Tibial nerve (tissue), 4 donors: ENCODE results near the gene MPC1. TPM values are rescaled to one million over a fixed set of nuclear protein-coding genes. Genes with fewer than 3 reads are reported as not detected.
"Not testable (repeated sequence)": the region's sequence is repeated elsewhere in the genome, so short reads cannot be mapped to it uniquely, and the experiment has no call there.

Source experiments
- DNase-seq, 2 donors: peaks; one replicate each; pipeline ENCODE4 v3.0.0-alpha.2; 2019; ENCODE audit warnings: low spot score in 2 of 2
- H3K27ac ChIP-seq, 4 donors: fragments of 200-600 bp; sonication (generic) in 3 of 4; one replicate each; pipeline ENCODE4 v1.5.1; 2017 to 2019; ENCODE audit warnings: mild to moderate bottlenecking in 1 of 4
- H3K27me3 ChIP-seq, 2 donors: fragments of 200-600 bp; sonication (generic) in 1 of 2; one replicate each; pipeline versions ENCODE4 v1.5.1 to v1.6.0; 2017 to 2019
- H3K36me3 ChIP-seq, 3 donors: fragments of 200-600 bp; sonication (generic); one replicate each; pipeline ENCODE4 v1.5.1; 2018 to 2019
- H3K4me1 ChIP-seq, 4 donors: fragments of 200-600 bp; sonication (generic) in 3 of 4; one replicate each; pipeline ENCODE4 v1.5.1; 2017 to 2019
- H3K4me3 ChIP-seq, 4 donors: fragments of 200-600 bp; sonication (generic) in 3 of 4; one replicate each; pipeline ENCODE4 v1.5.1; 2017 to 2019; ENCODE audit warnings: mild to moderate bottlenecking in 1 of 4, moderate library complexity in 1 of 4
- H3K9me3 ChIP-seq, 4 donors: fragments of 200-600 bp; sonication (generic) in 3 of 4; one replicate each; pipeline ENCODE4 v1.5.1; 2017 to 2019
- EP300 ChIP-seq, 2 donors: sonication (generic); formaldehyde crosslinking; IDR thresholded peaks; one replicate each; pipeline ENCODE4 v1.6.1; 2017; ENCODE audit warnings: antibody characterized with exemption in 2 of 2, mild to moderate bottlenecking in 1 of 2
- POLR2A ChIP-seq, 2 donors: fragments of 450-650 bp; IDR thresholded peaks; one replicate each; pipeline ENCODE4 v1.6.1; 2017; ENCODE audit warnings: antibody characterized with exemption in 2 of 2, mild to moderate bottlenecking in 2 of 2, moderate library complexity in 2 of 2
- whole genome bisulfite sequencing, 2 donors: methylation state at CpG; one replicate each; pipeline ENCODE4 v1.1.5; 2018; 5-methylcytosine and 5-hydroxymethylcytosine counted together
- total RNA-seq, 4 donors: library from RNA; depleted of rRNA; stranded (reverse); fragments of >200 nt; gene quantifications; one replicate each; pipeline ENCODE4 v1.1.0, GENCODE V29; 2016
- TF ChIP-seq, protein P1 (sequence below), 5 experiments: fragments of 200-600 bp in 3 of 5; fragments of 450-650 bp in 2 of 5; sonication (generic) in 3 of 5; IDR thresholded peaks; one replicate each; pipeline ENCODE4 v1.5.1; 2016 to 2019; ENCODE audit warnings: antibody characterized with exemption in 5 of 5, mild to moderate bottlenecking in 3 of 5, moderate library complexity in 2 of 5

Gene MPC1
- total RNA-seq, 4 donors from 2014 or later: 29.8 to 70.1 (median 53.7) TPM

DNA sequence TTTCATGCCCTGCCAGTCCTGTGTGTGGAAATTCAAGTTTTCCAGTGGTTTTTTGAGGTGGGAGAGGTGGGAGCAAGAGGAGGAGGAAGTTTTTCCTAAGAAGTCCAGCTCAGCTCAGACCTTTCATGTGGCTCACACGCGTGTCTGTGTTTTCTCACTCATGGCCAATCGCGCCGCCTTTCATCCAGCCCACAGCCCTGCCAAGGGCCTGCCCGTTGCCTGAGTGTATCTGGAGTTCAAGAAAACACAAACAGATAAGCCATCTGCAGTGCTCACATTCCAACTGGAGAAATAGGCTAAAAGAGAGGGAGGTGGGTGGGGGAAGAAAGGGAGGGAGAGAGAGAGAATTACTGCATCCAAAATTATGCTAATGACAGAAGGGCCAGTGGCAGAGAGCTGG is 12.6 kb upstream of the MPC1 start:
- Histone ChIP-seq H3K27me3 (no peaks in the 10 kb centered on the region), H3K4me3 (no peak overlapping the region), H3K4me1 (no peaks in the 10 kb centered on the region), H3K36me3 (no peaks in the 10 kb centered on the region), H3K9me3 (no peaks in the 10 kb centered on the region), H3K27ac (no peak overlapping the region)
- TF ChIP-seq POLR2A (IDR thresholded peaks at IDR 0.05) (no peak), EP300 (IDR thresholded peaks at IDR 0.05) (no peak)
- TF ChIP-seq, protein P1, sequence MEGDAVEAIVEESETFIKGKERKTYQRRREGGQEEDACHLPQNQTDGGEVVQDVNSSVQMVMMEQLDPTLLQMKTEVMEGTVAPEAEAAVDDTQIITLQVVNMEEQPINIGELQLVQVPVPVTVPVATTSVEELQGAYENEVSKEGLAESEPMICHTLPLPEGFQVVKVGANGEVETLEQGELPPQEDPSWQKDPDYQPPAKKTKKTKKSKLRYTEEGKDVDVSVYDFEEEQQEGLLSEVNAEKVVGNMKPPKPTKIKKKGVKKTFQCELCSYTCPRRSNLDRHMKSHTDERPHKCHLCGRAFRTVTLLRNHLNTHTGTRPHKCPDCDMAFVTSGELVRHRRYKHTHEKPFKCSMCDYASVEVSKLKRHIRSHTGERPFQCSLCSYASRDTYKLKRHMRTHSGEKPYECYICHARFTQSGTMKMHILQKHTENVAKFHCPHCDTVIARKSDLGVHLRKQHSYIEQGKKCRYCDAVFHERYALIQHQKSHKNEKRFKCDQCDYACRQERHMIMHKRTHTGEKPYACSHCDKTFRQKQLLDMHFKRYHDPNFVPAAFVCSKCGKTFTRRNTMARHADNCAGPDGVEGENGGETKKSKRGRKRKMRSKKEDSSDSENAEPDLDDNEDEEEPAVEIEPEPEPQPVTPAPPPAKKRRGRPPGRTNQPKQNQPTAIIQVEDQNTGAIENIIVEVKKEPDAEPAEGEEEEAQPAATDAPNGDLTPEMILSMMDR (IDR thresholded peaks at IDR 0.05): no peak
- WGBS, 2 donors: 65 to 67% methylated on average over 6 of the region's 6 CpGs
- DNase-seq: no peak

DNA sequence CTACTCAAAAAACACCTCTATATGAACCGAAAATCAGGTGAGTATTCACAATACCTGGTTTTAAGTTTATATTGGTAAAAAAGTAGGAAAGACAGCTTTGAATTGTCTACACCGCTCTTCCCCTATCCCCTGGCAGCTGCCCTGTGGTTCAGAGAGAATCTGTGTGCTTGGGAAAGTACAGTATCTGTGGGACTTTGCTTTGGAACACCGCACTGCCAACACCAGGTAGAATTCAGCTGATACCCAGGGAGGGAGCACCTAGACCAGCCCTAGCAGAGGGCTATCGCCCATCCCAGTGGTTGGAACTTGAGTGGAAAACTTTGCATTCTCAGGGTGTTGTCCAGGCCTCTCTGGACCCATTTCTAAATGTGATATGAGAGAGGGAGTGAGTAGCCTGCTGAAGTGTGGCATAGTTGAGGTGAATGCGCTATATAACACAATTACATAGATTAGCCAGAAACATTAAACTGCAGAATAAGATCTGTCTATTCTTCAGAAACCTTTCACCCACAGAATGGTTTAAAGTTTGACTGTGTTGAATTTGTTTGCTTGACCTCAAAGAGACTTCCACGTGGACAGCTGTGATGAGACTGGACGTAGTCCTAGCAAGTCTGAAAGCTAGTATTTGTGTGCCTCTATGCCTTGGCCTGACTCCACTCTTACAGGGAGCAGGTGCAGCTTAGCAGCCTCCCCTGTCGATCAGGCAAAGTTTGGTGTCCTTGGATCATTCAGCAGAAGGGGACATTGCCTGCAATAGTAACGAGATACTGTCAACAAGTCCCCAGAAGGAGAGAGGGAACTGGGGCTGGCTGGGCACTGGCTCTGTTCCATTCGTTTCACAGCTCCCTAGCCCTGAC is 11.5 kb upstream of the MPC1 start:
- no peak for DNase-seq
- Histone ChIP-seq H3K36me3 (no peaks in the 10 kb centered on the region), H3K4me1 (no peaks in the 10 kb centered on the region), H3K27me3 (no peaks in the 10 kb centered on the region), H3K4me3 (no peak overlapping the region), H3K27ac (no peak overlapping the region), H3K9me3 (no peaks in the 10 kb centered on the region)
- 69 to 73% methylated on average over 10 of the region's 10 CpGs for WGBS, 2 donors
- no peak for TF ChIP-seq EP300 (IDR thresholded peaks at IDR 0.05)
- TF ChIP-seq POLR2A (IDR thresholded peaks at IDR 0.05): no peak
- TF ChIP-seq, protein P1 (IDR thresholded peaks at IDR 0.05): no peak

- Histone ChIP-seq H3K27ac (no peak overlapping the region), H3K36me3 (no peaks in the 10 kb centered on the region), H3K27me3 (no peaks in the 10 kb centered on the region), H3K9me3 (no peaks in the 10 kb centered on the region), H3K4me3 (no peak overlapping the region), H3K4me1 (no peaks in the 10 kb centered on the region)
- DNase-seq: no peak
- 87 to 93% methylated on average over 17 to 24 of the region's 27 CpGs for WGBS, 2 donors
- TF ChIP-seq, protein P1 (IDR thresholded peaks at IDR 0.05): no peak
- no peak for TF ChIP-seq POLR2A (IDR thresholded peaks at IDR 0.05)
- no peak for TF ChIP-seq EP300 (IDR thresholded peaks at IDR 0.05)
These were observed 10.7 kb upstream of the MPC1 start for GRCh38 chr6:166393535-166393823.

GRCh38 chr6:166392755-166393534 is 10.2 kb upstream of the MPC1 start:
- H3K27ac ChIP-seq, DNase-seq, H3K36me3 ChIP-seq, H3K9me3 ChIP-seq, H3K4me1 ChIP-seq, H3K27me3 ChIP-seq, H3K4me3 ChIP-seq: not testable (repeated sequence)
- 87 to 91% methylated on average over 14 to 21 of the region's 30 CpGs for WGBS, 2 donors

GRCh38 chr6:166389119-166389518 is 6.4 kb upstream of the MPC1 start:
- TF ChIP-seq POLR2A (IDR thresholded peaks at IDR 0.05) (no peak), EP300 (IDR thresholded peaks at IDR 0.05) (no peak)
- TF ChIP-seq, protein P1 (IDR thresholded peaks at IDR 0.05): no peak

More at GRCh38 chr6:166389119-166389518, 6.4 kb upstream of the MPC1 start:
- Histone ChIP-seq H3K36me3 (no peaks in the 10 kb centered on the region), H3K4me1 (peaks cover 0 to 3% (median 0%) of the 10 kb centered on the region in 4 donors), H3K4me3 (no peak overlapping the region), H3K9me3 (no peaks in the 10 kb centered on the region), H3K27ac (no peak overlapping the region), H3K27me3 (no peaks in the 10 kb centered on the region)
- 55 to 61% methylated on average over 3 of the region's 3 CpGs for WGBS, 2 donors
- no peak for DNase-seq
